HG03060 (cell line): ENCODE results near the gene TBATA.

ENCODE experiments used
- ATAC-seq: cut with Tn5 transposase; IDR thresholded peaks from one replicate; pipeline ENCODE4 v1.9.1; 2021; ENCODE audit warnings: low read depth, moderate number of reproducible peaks; ENCODE audit not compliant: unreplicated experiment

TBATA gene

DNA sequence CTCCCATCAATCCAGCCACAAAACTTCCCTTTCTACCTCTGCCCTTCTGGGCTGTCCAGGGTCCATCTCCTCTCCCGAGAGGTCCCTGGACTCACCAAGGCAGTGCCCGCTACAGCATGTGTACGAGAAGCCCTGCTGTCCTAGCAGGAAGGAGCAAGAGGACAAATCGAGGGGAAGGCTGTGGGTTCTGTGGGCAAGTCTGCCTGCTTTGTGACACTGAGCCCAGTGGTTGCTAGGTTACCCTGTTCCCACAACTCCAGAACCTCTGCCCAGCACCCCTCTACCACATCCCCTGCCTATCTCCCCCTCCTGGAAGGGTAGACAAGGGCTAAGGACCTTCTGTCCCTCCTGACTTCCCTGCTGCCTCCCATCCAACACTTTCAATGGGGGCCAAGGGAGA, at the start of gene TBATA:
TBATA (minus strand) TSS at position 188 of the 400 bp plus-strand sequence. CDS start 1,998 bp downstream, outside the sequence.
- ATAC-seq = no peak

- ATAC-seq = no peak
Measured at GRCh38 chr10:70834441-70835151, 49.4 kb upstream of the TBATA start.

- no peak for ATAC-seq
Measured at GRCh38 chr10:70834021-70834420, 48.8 kb upstream of the TBATA start.

GRCh38 chr10:70833601-70834000, 48.4 kb upstream of the TBATA start:
- no peak for ATAC-seq

DNA sequence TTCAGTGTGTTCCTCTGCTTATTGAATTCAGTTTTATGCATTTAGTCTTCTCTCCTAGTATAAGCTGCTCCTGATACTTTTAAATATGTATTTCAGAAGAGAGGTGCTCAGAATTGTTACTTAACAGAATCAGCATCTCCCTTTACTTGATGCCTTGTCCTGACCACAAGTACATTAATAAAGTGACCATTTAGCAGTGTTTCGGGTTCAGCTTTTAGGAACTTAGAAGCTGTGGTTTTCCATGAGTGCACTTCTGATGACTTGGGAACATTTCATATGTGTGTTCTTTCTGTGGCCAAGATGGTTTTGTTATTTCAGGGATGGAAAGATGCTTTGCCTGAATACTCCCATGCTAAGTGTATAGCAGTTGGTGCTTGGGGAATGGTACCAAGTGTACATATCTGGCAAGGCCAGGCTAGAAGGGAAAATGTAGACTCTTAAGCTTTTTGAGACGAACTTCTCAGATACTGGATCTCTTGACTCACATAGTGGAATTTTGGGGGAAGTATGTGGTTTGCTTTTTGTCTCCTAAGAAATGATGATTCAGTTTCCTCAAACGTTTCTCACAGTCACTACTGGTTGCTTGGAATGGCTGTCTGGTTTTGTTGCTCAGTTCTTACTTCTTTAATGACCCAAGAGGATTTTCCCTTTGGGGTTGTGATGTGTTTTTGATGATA, 47.8 kb upstream of the TBATA start:
- ATAC-seq = no peak

GRCh38 chr10:70832221-70832620, 47.0 kb upstream of the TBATA start:
- ATAC-seq = no peak

GRCh38 chr10:70830164-70830563, 45.0 kb upstream of the TBATA start:
- ATAC-seq = no peak

DNA sequence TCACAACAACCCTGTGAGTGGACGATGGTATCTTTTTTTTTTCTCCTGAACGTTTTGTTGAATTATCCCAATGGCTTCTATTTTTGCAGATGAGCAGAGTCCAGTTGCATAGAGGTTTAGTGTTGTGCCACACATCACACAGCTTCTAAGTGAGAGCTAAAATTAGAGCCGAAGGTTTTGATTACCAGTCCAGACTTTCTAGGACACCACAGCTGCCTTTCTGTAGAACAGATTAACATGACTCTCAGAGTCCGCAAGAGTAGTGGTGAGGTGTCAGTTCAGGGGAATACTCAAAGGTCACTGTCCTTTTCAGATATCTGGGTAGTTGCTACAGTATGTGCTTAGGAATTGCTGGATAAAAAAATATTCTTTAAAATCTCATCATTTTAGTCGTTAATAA, 44.4 kb upstream of the TBATA start:
- ATAC-seq = no peak

DNA sequence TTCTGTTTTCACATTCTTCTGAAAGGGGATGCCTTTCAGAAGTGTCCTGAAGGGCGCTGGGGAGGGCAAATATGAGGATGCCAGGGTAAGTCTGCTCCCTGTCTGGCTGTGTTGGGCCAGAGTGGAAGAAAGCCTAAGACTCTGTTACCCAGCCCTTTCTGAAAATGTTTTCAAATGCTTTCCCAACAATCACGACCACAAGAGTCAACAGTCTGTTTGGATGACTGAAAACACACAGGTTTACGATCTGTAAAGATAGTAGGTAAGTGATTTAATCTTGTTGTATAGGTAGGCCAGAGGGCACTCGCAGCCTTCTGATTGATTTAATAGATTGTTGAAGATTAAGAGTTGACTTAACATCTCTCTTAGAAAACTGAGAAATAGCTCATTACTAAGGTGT, 43.7 kb upstream of the TBATA start:
- no peak for ATAC-seq

DNA sequence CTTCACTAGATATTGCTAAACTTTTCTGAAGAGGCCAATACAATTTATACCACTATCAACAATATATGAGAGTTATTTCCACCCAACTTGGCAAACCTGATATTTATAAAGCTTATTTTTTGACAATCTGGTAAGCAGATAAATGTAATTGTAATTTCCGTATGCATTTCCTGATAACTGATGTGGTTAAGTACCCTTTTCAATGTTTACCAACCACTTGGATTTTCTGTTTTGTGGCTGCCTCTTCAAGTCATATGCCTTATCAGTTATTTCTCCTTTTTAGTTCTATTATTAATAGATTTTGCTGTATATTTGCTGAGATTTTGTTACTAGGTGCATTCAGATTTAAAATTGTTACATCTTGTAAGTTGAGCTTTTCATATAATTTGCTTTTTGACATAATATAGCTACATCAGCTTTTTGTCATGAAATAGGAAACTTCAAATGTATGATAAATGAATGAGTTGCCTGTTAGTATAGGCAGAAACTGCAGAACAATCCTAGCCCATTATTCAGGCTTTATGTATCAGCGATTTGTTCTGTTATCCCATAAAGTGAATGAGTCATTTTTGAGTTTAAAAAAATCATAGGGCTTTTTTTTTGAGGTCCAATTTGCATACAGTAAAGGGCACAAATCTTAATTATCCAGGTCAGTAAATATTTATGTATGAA, 42.0 kb upstream of the TBATA start:
- ATAC-seq = no peak

GRCh38 chr10:70822076-70822820, 37.1 kb upstream of the TBATA start:
- ATAC-seq = no peak

DNA sequence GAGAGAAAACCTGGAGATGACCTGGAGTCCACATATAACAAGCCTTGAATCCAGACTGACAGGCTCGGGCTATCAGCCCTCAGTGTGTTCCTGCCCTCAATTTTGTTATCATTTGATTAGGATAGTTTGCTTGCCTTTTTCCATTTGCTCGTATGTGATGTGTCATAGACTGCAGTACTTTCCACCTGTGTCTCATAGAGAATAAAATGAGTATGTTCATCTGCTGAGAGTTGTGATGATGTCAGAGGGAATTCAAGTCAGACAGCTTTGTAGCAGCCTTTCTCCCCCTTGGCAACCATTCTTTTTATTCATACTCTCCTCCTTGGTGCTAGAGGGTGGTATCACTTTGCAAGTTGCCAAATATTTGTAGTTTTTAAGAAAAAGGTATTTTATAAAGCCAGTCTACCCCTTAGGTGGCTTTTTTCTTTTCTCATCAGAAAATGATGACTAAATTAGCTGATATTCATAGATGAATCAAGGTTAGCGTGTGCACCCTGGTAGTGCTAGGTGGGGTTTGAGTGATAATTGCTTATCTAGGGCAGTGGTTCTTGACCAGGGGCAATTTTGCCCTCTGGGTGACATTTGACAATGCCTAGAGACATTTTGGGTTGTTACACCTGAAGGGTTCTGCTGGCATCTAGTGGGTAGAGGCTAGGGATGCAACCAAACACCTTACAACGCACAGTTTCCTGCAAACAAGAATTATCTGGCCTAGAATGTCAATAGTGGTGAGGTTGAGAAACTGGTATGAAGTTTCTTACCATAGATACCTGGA, 36.0 kb upstream of the TBATA start:
- ATAC-seq = no peak

DNA sequence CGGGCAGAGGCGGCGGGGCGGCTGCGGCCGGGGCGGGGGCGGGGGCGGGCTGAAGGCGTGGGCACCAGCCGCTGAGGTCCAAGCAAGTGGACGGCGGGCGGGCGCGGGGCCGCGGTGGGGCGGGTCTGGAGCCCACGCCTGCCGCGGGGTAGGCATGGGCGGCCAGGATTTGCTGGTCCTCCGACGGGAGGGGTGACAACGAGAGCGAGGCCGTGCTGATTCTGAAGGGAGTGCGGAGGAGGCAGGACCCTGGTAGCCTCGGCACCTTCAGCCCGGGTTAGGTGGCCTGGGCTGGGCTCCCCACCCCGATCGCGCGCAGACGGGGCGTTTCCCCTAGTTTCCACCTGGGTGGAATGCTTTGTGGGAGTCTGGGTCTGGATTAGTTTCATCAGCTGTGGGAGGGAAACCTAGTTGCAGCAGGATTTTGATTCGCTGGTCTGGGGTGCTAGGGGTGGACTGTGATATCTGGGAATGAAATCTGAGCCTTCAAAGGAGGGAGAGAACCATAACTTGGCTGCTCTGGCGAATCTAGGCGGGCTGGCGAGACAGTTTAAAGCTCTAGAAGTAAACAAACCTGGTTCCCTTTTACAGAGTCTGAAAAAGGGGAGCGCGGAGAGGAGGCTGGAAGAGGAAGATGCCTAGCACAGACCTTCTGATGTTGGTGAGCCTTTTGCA, 31.2 kb upstream of the TBATA start:
- ATAC-seq = no peak

DNA sequence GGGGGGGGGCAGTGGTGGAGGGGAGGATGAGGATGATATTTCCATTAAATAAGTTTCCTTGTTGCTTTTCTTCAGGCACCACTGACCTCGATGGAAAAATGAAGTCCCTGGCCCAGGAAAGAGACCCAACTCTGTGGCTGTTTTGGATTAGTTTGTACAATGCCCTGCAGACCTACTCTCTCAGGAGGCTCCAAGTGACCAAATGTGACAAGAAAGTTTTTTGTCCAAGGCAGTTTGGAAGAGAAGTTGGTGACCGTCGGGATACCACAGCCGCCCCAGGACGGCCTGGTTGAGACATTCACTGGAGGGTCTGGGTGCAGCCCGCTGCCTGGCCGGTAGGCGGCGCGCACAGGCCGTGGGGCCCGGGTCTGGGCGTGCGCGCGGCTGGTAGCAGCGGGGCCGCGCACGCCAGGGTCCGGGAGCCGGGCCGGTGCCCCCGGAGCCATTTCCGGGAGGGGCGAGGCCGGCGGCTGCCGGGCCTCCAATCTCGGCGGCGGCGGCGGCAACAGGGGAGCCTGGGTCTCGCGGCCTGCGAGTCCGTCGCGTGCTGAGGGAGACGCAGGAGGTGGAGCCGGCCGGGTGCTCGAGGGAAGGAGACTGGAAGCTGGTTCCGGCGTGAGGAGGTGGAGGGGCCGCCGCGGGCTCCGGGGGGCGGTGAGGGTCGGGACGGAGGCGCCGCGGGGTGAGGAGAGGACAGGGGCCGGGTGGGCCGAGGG, 30.5 kb upstream of the TBATA start, which contains the start of gene SGPL1:
SGPL1 (plus strand) TSS at position 445 of the 716 bp plus-strand sequence. CDS start 906 bp downstream, outside the sequence.
- no peak for ATAC-seq

DNA sequence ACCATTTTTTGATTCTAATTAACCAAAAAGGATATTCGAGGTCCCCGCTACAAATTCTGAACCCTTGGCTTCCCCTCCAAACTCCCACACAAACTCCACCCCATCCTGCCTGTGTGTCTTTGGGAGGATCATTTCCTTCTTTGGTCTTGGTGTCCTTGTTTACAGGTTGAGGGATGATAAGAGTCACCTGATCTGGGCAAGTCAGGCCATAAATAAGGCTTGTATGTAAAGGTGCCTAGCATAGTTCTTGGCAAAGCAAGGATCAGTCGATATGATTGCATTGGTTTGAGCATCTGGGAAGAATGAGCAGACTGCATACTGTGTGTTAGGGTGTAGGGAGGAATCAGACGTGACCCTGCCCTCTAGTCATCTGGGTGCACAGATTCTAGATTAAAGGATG, 28.9 kb upstream of the TBATA start:
- no peak for ATAC-seq

DNA sequence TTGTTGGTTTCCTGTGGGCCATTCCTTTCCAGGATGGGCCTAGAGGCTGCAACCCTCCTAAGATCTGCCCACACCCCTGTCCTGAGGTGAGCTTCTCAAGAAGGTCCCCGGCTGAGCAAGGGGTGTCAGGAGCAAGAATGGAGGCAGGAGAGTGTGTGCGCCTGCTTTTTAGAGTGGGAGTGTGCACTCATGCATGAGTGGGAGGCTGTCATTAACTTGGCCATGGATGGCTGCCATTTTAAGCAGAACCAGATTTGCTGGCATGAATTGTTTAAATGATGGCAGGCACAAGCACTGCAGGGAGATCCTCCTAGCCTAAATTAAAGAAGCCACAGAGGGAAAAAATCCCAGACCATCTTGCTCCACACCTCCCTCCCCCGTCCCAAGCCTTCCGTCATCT, 27.6 kb upstream of the TBATA start:
- ATAC-seq = no peak

DNA sequence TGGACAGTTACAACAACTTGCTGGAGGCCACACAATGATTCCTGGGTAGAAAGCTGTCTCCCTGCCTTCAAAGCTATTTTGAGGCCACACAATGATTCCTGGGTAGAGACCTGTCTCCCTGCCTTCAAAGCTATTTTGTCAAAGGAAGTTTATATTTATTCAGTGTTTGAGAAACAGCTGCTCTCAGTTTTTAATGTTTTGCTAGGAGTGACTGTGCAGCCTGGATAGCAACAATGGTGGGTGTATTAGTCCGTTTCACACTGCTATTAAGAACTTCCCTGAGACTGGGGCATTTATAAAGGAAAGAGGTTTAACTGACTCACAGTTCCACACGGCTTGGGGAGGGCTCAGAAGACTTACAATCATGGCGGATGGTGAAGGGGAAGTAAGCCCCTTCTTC, 26.7 kb upstream of the TBATA start:
- no peak for ATAC-seq

DNA sequence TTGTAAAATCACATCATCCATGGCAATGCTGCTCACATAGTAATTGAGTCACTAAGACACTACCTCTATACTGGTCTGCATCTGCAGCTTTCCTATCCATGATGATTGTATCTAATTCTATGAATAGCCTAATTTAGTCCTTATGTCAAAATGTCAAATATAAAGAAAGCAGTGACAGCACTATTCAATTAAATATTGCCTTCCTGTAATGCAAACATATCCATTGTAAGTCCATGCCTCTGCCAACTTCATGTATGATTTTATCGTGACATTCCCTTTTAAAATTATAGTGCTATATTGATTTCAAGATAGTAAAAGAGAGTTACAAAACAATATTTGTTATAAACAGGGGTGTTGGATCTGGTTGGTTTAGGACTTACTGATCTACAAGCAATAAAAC, 25.8 kb upstream of the TBATA start:
- ATAC-seq = no peak

- ATAC-seq = no peak
Measured at GRCh38 chr10:70809726-70810125, 24.5 kb upstream of the TBATA start.
